Measurements from ENCODE around the gene CPNE9. TPM values are rescaled to one million over a fixed set of nuclear protein-coding genes. Genes with fewer than 3 reads are reported as not detected.

CPNE9 gene
- total RNA-seq, 1 donor from 2014 or later = 0.20 TPM

DNA sequence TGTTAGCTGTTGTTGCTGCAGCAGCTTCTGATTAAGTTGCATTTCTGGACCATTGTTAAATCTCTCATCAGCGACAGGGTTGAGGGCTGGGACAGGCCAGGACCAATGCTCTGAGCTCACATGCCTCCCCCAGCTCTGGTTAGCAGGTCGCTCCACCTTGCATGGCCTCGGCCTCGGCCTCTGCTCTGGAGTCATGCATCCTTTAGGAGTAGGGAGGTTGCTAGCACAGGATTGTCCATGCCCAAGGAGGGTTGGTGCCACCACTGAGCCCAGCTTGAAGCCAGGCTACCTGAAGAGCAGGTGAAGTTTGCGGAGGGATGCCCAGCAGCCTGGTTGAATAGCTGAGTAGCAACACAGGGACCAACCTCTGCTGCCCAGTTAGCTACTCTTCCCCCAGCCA lies 11.2 kb upstream of the CPNE9 start:
- no peak overlapping the region for H3K4me3 ChIP-seq (ENCODE audit: insufficient read depth, low read depth, low read length)
- no peak overlapping the region for H3K9ac ChIP-seq (ENCODE audit: low read length)
- Mint-ChIP-seq H3K9me3 (ENCODE audit: unreplicated experiment) (no peaks in the 10 kb centered on the region), H3K4me3 (ENCODE audit: unreplicated experiment) (no peak overlapping the region), H3K36me3 (ENCODE audit: low read depth, unreplicated experiment) (peaks cover 26% of the 10 kb centered on the region), H3K27ac (ENCODE audit: unreplicated experiment) (no peak overlapping the region), H3K27me3 (ENCODE audit: low read depth, unreplicated experiment) (no peaks in the 10 kb centered on the region), H3K4me1 (ENCODE audit: low read depth, unreplicated experiment) (no peaks in the 10 kb centered on the region)
- no peaks in the 10 kb centered on the region for H3K27me3 ChIP-seq (ENCODE audit: insufficient read depth, low read length)
- H3K79me2 ChIP-seq (ENCODE audit: insufficient read depth, low read length) = no peaks in the 10 kb centered on the region
- H3K4me1 ChIP-seq (ENCODE audit: insufficient read depth, low read length) = no peaks in the 10 kb centered on the region
- peaks cover 24% of the 10 kb centered on the region for H3K36me3 ChIP-seq (ENCODE audit: insufficient read depth, low read length)
- no peak overlapping the region for H2AFZ ChIP-seq (ENCODE audit: low read depth, low read length)
- no peaks in the 10 kb centered on the region for H3K9me3 ChIP-seq (ENCODE audit: insufficient read depth, low read depth, low read length)
- no peaks in the 10 kb centered on the region for H4K20me1 ChIP-seq (ENCODE audit: insufficient read depth, low read length)
- H3K27ac ChIP-seq (ENCODE audit: low read depth, low read length) = no peak overlapping the region
- no peak for FAIRE-seq
- DNase-seq (ENCODE audit: low read depth) = no peak
- H3K4me2 ChIP-seq (ENCODE audit: low read length) = no peak overlapping the region
- no peak for TF ChIP-seq EZH2 (IDR thresholded peaks at IDR 0.05; ENCODE audit: insufficient read depth, low read length)
- TF ChIP-seq, protein P1, sequence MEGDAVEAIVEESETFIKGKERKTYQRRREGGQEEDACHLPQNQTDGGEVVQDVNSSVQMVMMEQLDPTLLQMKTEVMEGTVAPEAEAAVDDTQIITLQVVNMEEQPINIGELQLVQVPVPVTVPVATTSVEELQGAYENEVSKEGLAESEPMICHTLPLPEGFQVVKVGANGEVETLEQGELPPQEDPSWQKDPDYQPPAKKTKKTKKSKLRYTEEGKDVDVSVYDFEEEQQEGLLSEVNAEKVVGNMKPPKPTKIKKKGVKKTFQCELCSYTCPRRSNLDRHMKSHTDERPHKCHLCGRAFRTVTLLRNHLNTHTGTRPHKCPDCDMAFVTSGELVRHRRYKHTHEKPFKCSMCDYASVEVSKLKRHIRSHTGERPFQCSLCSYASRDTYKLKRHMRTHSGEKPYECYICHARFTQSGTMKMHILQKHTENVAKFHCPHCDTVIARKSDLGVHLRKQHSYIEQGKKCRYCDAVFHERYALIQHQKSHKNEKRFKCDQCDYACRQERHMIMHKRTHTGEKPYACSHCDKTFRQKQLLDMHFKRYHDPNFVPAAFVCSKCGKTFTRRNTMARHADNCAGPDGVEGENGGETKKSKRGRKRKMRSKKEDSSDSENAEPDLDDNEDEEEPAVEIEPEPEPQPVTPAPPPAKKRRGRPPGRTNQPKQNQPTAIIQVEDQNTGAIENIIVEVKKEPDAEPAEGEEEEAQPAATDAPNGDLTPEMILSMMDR (IDR thresholded peaks at IDR 0.05; ENCODE audit: insufficient read depth, low read depth, low read length) = no peak

DNA sequence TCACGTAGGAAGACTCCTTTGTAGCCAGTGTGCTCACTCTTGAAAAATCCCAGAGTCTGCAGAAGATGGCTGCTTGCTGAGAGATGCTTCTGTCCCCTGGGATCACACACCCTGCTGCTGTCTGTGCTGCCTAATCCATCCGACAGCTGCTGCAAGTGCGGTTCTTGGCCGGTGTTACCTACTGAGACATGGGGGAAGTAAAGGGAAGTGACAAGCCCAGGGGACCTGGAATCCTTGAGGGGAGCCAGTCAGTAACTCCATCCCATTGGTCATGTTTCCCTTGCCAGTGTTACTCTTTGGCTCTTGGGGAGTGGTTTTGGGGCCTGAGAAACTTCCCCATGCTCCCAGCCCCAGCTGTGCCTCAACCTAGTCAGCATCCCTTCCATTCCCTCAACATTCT lies 8.3 kb upstream of the CPNE9 start:
- Histone ChIP-seq H3K27me3 (ENCODE audit: insufficient read depth, low read length) (no peaks in the 10 kb centered on the region), H2AFZ (ENCODE audit: low read depth, low read length) (no peak overlapping the region), H3K9me3 (ENCODE audit: insufficient read depth, low read depth, low read length) (no peaks in the 10 kb centered on the region), H4K20me1 (ENCODE audit: insufficient read depth, low read length) (peaks cover 6% of the 10 kb centered on the region), H3K4me2 (ENCODE audit: low read length) (no peak overlapping the region), H3K36me3 (ENCODE audit: insufficient read depth, low read length) (peaks cover 13% of the 10 kb centered on the region), H3K4me3 (ENCODE audit: insufficient read depth, low read depth, low read length) (no peak overlapping the region), H3K79me2 (ENCODE audit: insufficient read depth, low read length) (no peaks in the 10 kb centered on the region), H3K4me1 (ENCODE audit: insufficient read depth, low read length) (no peaks in the 10 kb centered on the region), H3K9ac (ENCODE audit: low read length) (no peak overlapping the region), H3K27ac (ENCODE audit: low read depth, low read length) (no peak overlapping the region)
- no peak for DNase-seq (ENCODE audit: low read depth)
- Mint-ChIP-seq H3K27me3 (ENCODE audit: low read depth, unreplicated experiment) (no peaks in the 10 kb centered on the region), H3K9me3 (ENCODE audit: unreplicated experiment) (no peaks in the 10 kb centered on the region), H3K4me1 (ENCODE audit: low read depth, unreplicated experiment) (no peaks in the 10 kb centered on the region), H3K4me3 (ENCODE audit: unreplicated experiment) (no peak overlapping the region), H3K27ac (ENCODE audit: unreplicated experiment) (no peak overlapping the region), H3K36me3 (ENCODE audit: low read depth, unreplicated experiment) (peaks cover 29% of the 10 kb centered on the region)
- no peak for FAIRE-seq
- TF ChIP-seq EZH2 (IDR thresholded peaks at IDR 0.05; ENCODE audit: insufficient read depth, low read length) = no peak
- TF ChIP-seq, protein P1 (IDR thresholded peaks at IDR 0.05; ENCODE audit: insufficient read depth, low read depth, low read length) = no peak

DNA sequence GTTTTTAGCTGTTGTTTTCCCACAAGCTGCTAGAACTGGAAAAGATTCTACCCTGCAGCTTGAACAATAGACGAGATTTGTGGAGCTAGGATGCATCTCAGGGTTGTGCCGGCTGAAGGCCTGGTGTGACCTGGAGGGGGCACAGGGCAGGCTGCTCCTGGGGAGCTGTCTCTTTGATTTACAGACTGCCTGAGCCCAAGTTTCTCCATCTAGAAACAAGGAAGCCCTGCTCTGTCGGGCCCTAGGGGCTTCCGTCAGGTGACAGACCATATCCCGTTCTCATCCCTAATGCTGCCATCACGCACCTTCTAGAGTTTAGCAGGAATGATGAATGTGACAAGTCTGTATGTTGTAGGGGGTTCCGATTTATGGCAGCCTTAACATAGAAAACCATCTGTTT lies 7.9 kb upstream of the CPNE9 start:
- no peak overlapping the region for H2AFZ ChIP-seq (ENCODE audit: low read depth, low read length)
- Mint-ChIP-seq H3K27ac (ENCODE audit: unreplicated experiment) (no peak overlapping the region), H3K9me3 (ENCODE audit: unreplicated experiment) (no peaks in the 10 kb centered on the region), H3K27me3 (ENCODE audit: low read depth, unreplicated experiment) (no peaks in the 10 kb centered on the region), H3K4me3 (ENCODE audit: unreplicated experiment) (no peak overlapping the region), H3K4me1 (ENCODE audit: low read depth, unreplicated experiment) (no peaks in the 10 kb centered on the region), H3K36me3 (ENCODE audit: low read depth, unreplicated experiment) (peaks cover 26% of the 10 kb centered on the region)
- no peaks in the 10 kb centered on the region for H3K27me3 ChIP-seq (ENCODE audit: insufficient read depth, low read length)
- no peak overlapping the region for H3K4me3 ChIP-seq (ENCODE audit: insufficient read depth, low read depth, low read length)
- FAIRE-seq = no peak
- peaks cover 9% of the 10 kb centered on the region for H3K36me3 ChIP-seq (ENCODE audit: insufficient read depth, low read length)
- no peaks in the 10 kb centered on the region for H3K9me3 ChIP-seq (ENCODE audit: insufficient read depth, low read depth, low read length)
- no peaks in the 10 kb centered on the region for H3K79me2 ChIP-seq (ENCODE audit: insufficient read depth, low read length)
- DNase-seq (ENCODE audit: low read depth) = no peak
- H4K20me1 ChIP-seq (ENCODE audit: insufficient read depth, low read length) = peaks cover 6% of the 10 kb centered on the region
- no peak for TF ChIP-seq EZH2 (IDR thresholded peaks at IDR 0.05; ENCODE audit: insufficient read depth, low read length)
- TF ChIP-seq, protein P1 (IDR thresholded peaks at IDR 0.05; ENCODE audit: insufficient read depth, low read depth, low read length) = no peak
- H3K9ac ChIP-seq (ENCODE audit: low read length) = no peak overlapping the region
- no peaks in the 10 kb centered on the region for H3K4me1 ChIP-seq (ENCODE audit: insufficient read depth, low read length)
- no peak overlapping the region for H3K4me2 ChIP-seq (ENCODE audit: low read length)
- no peak overlapping the region for H3K27ac ChIP-seq (ENCODE audit: low read depth, low read length)
